Breast epithelium (tissue), 4 donors: ENCODE results near the gene SRGAP3. TPM values are rescaled to one million over a fixed set of nuclear protein-coding genes. Genes with fewer than 3 reads are reported as not detected.
A peak's percentile ranks its signal among the peaks of the same experiment; 100 is the strongest.

Experiments
- DNase-seq, 2 donors: peaks; one replicate each; pipeline ENCODE4 v3.0.0-alpha.2; 2019; ENCODE audit warnings: low spot score in 2 of 2
- H3K27ac ChIP-seq, 2 donors: fragments of 200-600 bp; sonication (generic) in 1 of 2; one replicate each; pipeline ENCODE4 v1.5.1; 2016 to 2019; ENCODE audit warnings: mild to moderate bottlenecking in 1 of 2
- H3K27me3 ChIP-seq, 2 donors: fragments of 200-600 bp; sonication (generic) in 1 of 2; one replicate each; pipeline versions ENCODE4 v1.5.1 to v1.6.0; 2017 to 2019; ENCODE audit warnings: control low read depth in 1 of 2, mild to moderate bottlenecking in 1 of 2
- H3K36me3 ChIP-seq: fragments of 200-600 bp; one replicate; pipeline ENCODE4 v1.5.1; 2019
- H3K4me1 ChIP-seq, 2 donors: fragments of 200-600 bp; sonication (generic); one replicate each; pipeline ENCODE4 v1.5.1; 2016 to 2019; ENCODE audit warnings: control low read depth in 1 of 2
- H3K4me3 ChIP-seq, 3 donors: fragments of 200-600 bp; sonication (generic); 1 replicate in 2 of 3; 2 replicates in 1 of 3; pipeline ENCODE4 v1.5.1; 2016 to 2019; ENCODE audit warnings: mild to moderate bottlenecking in 3 of 3, moderate library complexity in 2 of 3
- H3K9me3 ChIP-seq, 2 donors: fragments of 200-600 bp; sonication (generic) in 1 of 2; one replicate each; pipeline ENCODE4 v1.5.1; 2016 to 2019; ENCODE audit warnings: control low read depth in 1 of 2
- CTCF ChIP-seq, 3 donors: fragments of 450-650 bp; IDR thresholded peaks; one replicate each; pipeline ENCODE4 v1.5.1; 2016 to 2017; ENCODE audit warnings: antibody characterized with exemption in 3 of 3, mild to moderate bottlenecking in 3 of 3, moderate library complexity in 3 of 3
- POLR2A ChIP-seq: fragments of 450-650 bp; IDR thresholded peaks from one replicate; pipeline ENCODE4 v1.6.1; 2016; ENCODE audit warnings: antibody characterized with exemption, mild to moderate bottlenecking, moderate library complexity
- POLR2AphosphoS5 ChIP-seq, 3 donors: sonication (generic); formaldehyde crosslinking; IDR thresholded peaks; one replicate each; pipeline ENCODE4 v1.6.1; 2017; ENCODE audit warnings: antibody characterized with exemption in 3 of 3
- intact Hi-C: fragments of 100-400 bp; cut with DNase I; formaldehyde crosslinking; loops from one replicate; pipeline ENCODE4 v1.15.1; 2023; ENCODE audit warnings: low total_unique reads
- total RNA-seq, 3 donors: library from RNA; depleted of rRNA; stranded (reverse); fragments of >200 nt; gene quantifications; one replicate each; pipeline ENCODE4 v1.1.0, GENCODE V29; 2016

The SRGAP3 gene
- total RNA-seq, 3 donors from 2014 or later: 13.6 to 21.5 (median 19.0) TPM

GRCh38 chr3:9142362-9142761, 107.1 kb downstream of the SRGAP3 start:
- Histone ChIP-seq H3K9me3 (peaks cover 0 to 4% of the 10 kb centered on the region in 2 donors), H3K36me3 (no peaks in the 10 kb centered on the region), H3K27ac (peak overlapping the region; percentile 16 to 58), H3K27me3 (no peaks in the 10 kb centered on the region), H3K4me3 (no peak overlapping the region), H3K4me1 (peaks cover 3 to 8% of the 10 kb centered on the region in 2 donors)
- no peak for DNase-seq
- peak in 1 of 3 donors; percentile 30 for TF ChIP-seq POLR2AphosphoS5 (IDR thresholded peaks at IDR 0.05)
- no peak for TF ChIP-seq CTCF (IDR thresholded peaks at IDR 0.05)
- intact Hi-C loops: no loop called here

GRCh38 chr3:9141928-9142289, 107.5 kb downstream of the SRGAP3 start:
- DNase-seq: no peak
- no peak overlapping the region for H3K4me3 ChIP-seq
- intact Hi-C loops: no loop called here
- H3K9me3 ChIP-seq: peaks cover 0 to 4% of the 10 kb centered on the region in 2 donors
- no peaks in the 10 kb centered on the region for H3K36me3 ChIP-seq
- H3K4me1 ChIP-seq: peaks cover 3 to 8% of the 10 kb centered on the region in 2 donors
- no peak for TF ChIP-seq CTCF (IDR thresholded peaks at IDR 0.05)
- no peak for TF ChIP-seq POLR2A
- TF ChIP-seq POLR2AphosphoS5 (IDR thresholded peaks at IDR 0.05): no peak
- no peaks in the 10 kb centered on the region for H3K27me3 ChIP-seq
- peak overlapping the region in 1 of 2 donors; percentile 58 for H3K27ac ChIP-seq

- H3K27ac ChIP-seq: no peak overlapping the region
- no peaks in the 10 kb centered on the region for H3K27me3 ChIP-seq
- no peak overlapping the region for H3K4me3 ChIP-seq
- DNase-seq: no peak
- no peaks in the 10 kb centered on the region for H3K36me3 ChIP-seq
- TF ChIP-seq CTCF (IDR thresholded peaks at IDR 0.05) (no peak), POLR2AphosphoS5 (IDR thresholded peaks at IDR 0.05) (no peak), POLR2A (no peak)
- intact Hi-C loops: no loop called here
- H3K4me1 ChIP-seq: peaks cover 3 to 8% of the 10 kb centered on the region in 2 donors
- H3K9me3 ChIP-seq: peaks cover 0 to 4% of the 10 kb centered on the region in 2 donors
Measured at GRCh38 chr3:9139366-9139765, 110.1 kb downstream of the SRGAP3 start.

- Histone ChIP-seq H3K27ac (no peak overlapping the region), H3K36me3 (no peaks in the 10 kb centered on the region), H3K9me3 (peaks cover 0 to 4% of the 10 kb centered on the region in 2 donors), H3K27me3 (no peaks in the 10 kb centered on the region), H3K4me3 (no peak overlapping the region), H3K4me1 (peaks cover 3 to 8% of the 10 kb centered on the region in 2 donors)
- intact Hi-C loops: no loop called here
- no peak for DNase-seq
- TF ChIP-seq POLR2A: no peak
- TF ChIP-seq POLR2AphosphoS5 (IDR thresholded peaks at IDR 0.05): no peak
- TF ChIP-seq CTCF (IDR thresholded peaks at IDR 0.05): no peak
Measured at GRCh38 chr3:9137676-9138075, 111.8 kb downstream of the SRGAP3 start.

GRCh38 chr3:9136746-9137465, 112.5 kb downstream of the SRGAP3 start:
- Histone ChIP-seq H3K4me1 (peaks cover 3 to 8% of the 10 kb centered on the region in 2 donors), H3K4me3 (peak overlapping the region in 1 of 3 donors; percentile 67), H3K36me3 (no peaks in the 10 kb centered on the region), H3K27me3 (no peaks in the 10 kb centered on the region), H3K27ac (no peak overlapping the region), H3K9me3 (peaks cover 0 to 4% of the 10 kb centered on the region in 2 donors)
- no peak for DNase-seq
- TF ChIP-seq CTCF (IDR thresholded peaks at IDR 0.05) (no peak), POLR2AphosphoS5 (IDR thresholded peaks at IDR 0.05) (no peak), POLR2A (no peak)
- intact Hi-C loops: no loop called here
